GM12874 (cell line): Measurements from ENCODE around the gene CINP.

Experiments used
- CTCF ChIP-seq: IDR thresholded peaks from 2 replicates; pipeline ENCODE4 v1.5.1; 2011; ENCODE audit warnings: low read depth, mild to moderate bottlenecking, control low read depth, low read length, moderate library complexity; ENCODE audit not compliant: insufficient read depth

CINP gene

GRCh38 chr14:102373110-102373509, 10.4 kb upstream of the CINP start:
- no peak for TF ChIP-seq CTCF

GRCh38 chr14:102371361-102371760, 8.7 kb upstream of the CINP start:
- TF ChIP-seq CTCF: no peak

GRCh38 chr14:102370305-102370809, 7.7 kb upstream of the CINP start:
- no peak for TF ChIP-seq CTCF

GRCh38 chr14:102363182-102363943, 673 bp upstream of the CINP start:
- TF ChIP-seq CTCF: no peak

- no peak for TF ChIP-seq CTCF
Observed at GRCh38 chr14:102362084-102362483, 606 bp downstream of the CINP start.

- TF ChIP-seq CTCF: no peak
Observed at GRCh38 chr14:102360388-102360787, 2.3 kb downstream of the CINP start.

GRCh38 chr14:102359341-102359740, 3.3 kb downstream of the CINP start:
- no peak for TF ChIP-seq CTCF

GRCh38 chr14:102356280-102356679, 6.4 kb downstream of the CINP start:
- no peak for TF ChIP-seq CTCF
